Measurements from ENCODE around the gene EIF4G3. TPM values are rescaled to one million over a fixed set of nuclear protein-coding genes. Genes with fewer than 3 reads are reported as not detected.

The EIF4G3 gene
- total and polyA plus RNA-seq, 9 of the 15 experiments (the other 6 are each of a cell fraction or from before 2014, with no cell fraction given) = 6.7 to 40.5 (median 32.1) TPM

DNA sequence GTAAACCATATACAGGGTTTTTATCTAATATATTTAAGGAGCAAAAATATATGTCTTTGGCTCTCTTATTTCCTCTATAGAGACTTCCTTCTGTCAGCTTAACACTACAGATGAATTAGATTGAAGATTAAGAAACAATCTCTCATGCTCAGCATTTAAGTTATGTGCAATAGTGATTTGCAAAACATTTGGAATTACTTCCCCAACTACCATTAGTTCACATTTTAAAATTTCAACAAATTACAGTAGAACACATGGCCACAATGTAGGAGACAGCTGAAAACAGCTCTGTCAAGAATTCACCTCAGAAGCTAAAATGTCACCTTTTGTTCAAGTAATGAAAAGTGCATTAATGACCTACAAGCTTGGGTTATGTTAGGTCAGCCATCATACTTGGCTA, 177.9 kb downstream of the EIF4G3 start:
- no peak for DNase-seq (ENCODE audit: extremely low read depth in 1 of 4, low spot score in 3 of 4)
- no peak overlapping the region for H3K4me2 ChIP-seq (ENCODE audit: insufficient read depth, low read length)
- no peak overlapping the region for H2AFZ ChIP-seq (ENCODE audit: low read depth, low read length)
- CTCF ChIA-PET (ENCODE audit: low intra/inter-chr PET ratio) = no interaction called here
- no peaks in the 10 kb centered on the region for H3K9me1 ChIP-seq (ENCODE audit: control insufficient read depth, insufficient read depth, low read length)
- in situ Hi-C loops (cut with MboI) (no loop called here), intact Hi-C loops (cut with micrococcal nuclease) (no loop called here)
- TF ChIP-seq POLR2A (conservative IDR thresholded peaks at IDR 0.05) (no peak), CC2D1A (IDR thresholded peaks at IDR 0.05) (no peak), L3MBTL2 (IDR thresholded peaks at IDR 0.05) (no peak), ZNF507 (tag; conservative IDR thresholded peaks at IDR 0.05) (no peak), ZNF717 (CRISPR knock-in tag; IDR thresholded peaks at IDR 0.05) (no peak), POLR2G (IDR thresholded peaks at IDR 0.05; ENCODE audit: low read depth, low read length) (no peak), FOXP1 (CRISPR knock-in tag; IDR thresholded peaks at IDR 0.05) (no peak)
- TF ChIP-seq, protein P1, sequence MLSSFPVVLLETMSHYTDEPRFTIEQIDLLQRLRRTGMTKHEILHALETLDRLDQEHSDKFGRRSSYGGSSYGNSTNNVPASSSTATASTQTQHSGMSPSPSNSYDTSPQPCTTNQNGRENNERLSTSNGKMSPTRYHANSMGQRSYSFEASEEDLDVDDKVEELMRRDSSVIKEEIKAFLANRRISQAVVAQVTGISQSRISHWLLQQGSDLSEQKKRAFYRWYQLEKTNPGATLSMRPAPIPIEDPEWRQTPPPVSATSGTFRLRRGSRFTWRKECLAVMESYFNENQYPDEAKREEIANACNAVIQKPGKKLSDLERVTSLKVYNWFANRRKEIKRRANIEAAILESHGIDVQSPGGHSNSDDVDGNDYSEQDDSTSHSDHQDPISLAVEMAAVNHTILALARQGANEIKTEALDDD (IDR thresholded peaks at IDR 0.05) = no peak
- H3K27me3 ChIP-seq (ENCODE audit: control insufficient read depth in 2 of 2, insufficient read depth in 2 of 2, low read length in 2 of 2) = no peaks in the 10 kb centered on the region
- no peak overlapping the region for H3K9ac ChIP-seq (ENCODE audit: insufficient read depth in 1 of 2, low read depth in 2 of 2, low read length in 2 of 2)
- no peak for ATAC-seq
- H3K4me1 ChIP-seq (replicated peaks in 1 of 2; ENCODE audit: control insufficient read depth in 2 of 2, insufficient read depth in 2 of 2, low read length in 2 of 2) = no peaks in the 10 kb centered on the region
- H4K20me1 ChIP-seq (replicated peaks; ENCODE audit: control insufficient read depth, insufficient read depth, low read length) = no peaks in the 10 kb centered on the region
- H3K9me3 ChIP-seq (replicated peaks; ENCODE audit: control insufficient read depth, insufficient read depth, low read depth, low read length) = no peaks in the 10 kb centered on the region
- H3K4me3 ChIP-seq = no peak overlapping the region
- H3K36me3 ChIP-seq (ENCODE audit: control insufficient read depth, insufficient read depth, low read length) = no peaks in the 10 kb centered on the region
- no peak overlapping the region for H3K27ac ChIP-seq (ENCODE audit: extremely low read depth, low read depth, low read length)
- H3K79me2 ChIP-seq (ENCODE audit: control insufficient read depth, insufficient read depth, low read length) = no peaks in the 10 kb centered on the region
- no TSS peak for BruUV-seq (replicated peaks)
- POLR2A ChIA-PET = interaction anchor here (1.0 to 4.2 kb wide), 4 partner anchors 10 to 46 kb away, joined by 3 to 20 read pairs (median 4); no protein-coding TSS in a partner anchor
- FAIRE-seq = no peak

All from K562 (cell line).